GM18499 (cell line): Measurements from ENCODE around the gene PYCR2.
A peak's percentile ranks its signal among the peaks of the same experiment; 100 is the strongest.
"Not testable (repeated sequence)": the region's sequence is repeated elsewhere in the genome, so short reads cannot be mapped to it uniquely, and the experiment has no call there.

ENCODE experiments used
- ATAC-seq: cut with Tn5 transposase; IDR thresholded peaks from one replicate; pipeline ENCODE4 v1.9.1; 2021; ENCODE audit warnings: moderate number of reproducible peaks; ENCODE audit not compliant: insufficient read depth, unreplicated experiment

PYCR2 gene

GRCh38 chr1:225923692-225924555 lies at the start of gene PYCR2:
Gene PYCR2 (minus strand): TSS chr1:225924250. CDS start chr1:225924110, 140 bp downstream.
- ATAC-seq, result peak; percentile 92

- no peak for ATAC-seq
Measured at GRCh38 chr1:225973158-225973557, 49.1 kb upstream of the PYCR2 start.

- ATAC-seq, result no peak
Measured at GRCh38 chr1:225972344-225973152, 48.5 kb upstream of the PYCR2 start.

DNA sequence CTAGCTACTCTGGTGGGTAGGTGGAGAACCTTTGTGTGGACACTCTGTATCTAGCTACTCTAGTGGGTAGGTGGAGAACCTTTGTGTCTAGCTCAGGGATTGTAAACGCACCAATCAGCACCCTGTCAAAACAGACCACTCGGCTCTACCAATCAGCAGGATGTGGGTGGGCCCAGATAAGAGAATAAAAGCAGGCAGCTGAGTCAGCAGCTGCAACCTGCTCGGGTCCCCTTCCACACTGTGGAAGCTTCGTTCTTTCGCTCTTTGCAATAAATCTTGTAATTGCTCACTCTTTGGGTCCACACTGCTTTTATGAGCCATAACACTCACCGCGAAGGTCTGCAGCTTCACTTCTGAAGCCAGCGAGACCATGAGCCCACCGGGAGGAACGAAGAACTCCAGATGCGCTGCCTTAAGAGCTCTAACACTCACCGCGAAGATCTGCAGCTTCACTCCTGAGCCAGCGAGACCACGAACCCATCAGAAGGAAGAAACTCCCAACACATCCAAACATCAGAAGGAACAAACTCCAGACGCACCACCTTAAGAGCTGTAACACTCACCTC lies 46.6 kb upstream of the PYCR2 start:
- ATAC-seq, result not testable (repeated sequence)

DNA sequence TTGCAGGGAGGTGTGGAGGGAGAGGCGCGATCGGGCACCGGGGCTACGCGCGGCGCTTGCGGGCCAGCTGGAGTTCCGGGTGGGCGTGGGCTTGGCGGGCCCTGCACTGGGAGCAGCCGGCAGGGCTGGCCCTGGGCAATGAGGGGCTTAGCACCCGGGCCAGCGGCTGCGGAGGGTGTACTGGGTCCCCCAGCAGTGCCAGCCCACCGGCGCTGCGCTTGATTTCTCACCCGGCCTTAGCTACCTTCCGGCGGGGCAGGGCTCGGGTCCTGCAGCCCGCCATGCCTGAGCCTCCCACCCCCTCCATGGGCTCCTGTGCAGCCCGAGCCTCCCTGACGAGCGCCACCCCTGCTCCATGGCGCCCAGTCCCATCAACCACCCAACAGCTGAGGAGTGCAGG lies 45.7 kb upstream of the PYCR2 start:
- not testable (repeated sequence) for ATAC-seq

DNA sequence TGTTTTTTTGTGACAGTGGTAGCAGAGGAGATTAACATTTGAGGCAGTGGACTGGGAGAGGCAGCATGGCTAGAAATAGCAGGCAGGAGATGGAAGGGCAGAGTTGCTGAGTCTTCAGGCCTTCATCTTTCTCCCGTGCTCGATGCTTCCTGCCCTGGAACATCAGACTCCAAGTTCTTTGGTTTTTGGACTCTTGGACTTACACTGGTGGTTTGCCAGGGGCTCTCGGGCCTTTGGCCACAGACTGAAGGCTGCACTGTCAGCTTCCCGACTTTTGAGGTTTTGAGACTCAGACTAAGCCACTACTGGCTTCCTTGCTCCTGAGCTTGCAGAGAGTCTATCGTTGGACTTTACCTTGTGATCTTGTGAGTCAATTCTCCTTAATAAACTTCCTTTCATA lies 41.2 kb upstream of the PYCR2 start:
- no peak for ATAC-seq

DNA sequence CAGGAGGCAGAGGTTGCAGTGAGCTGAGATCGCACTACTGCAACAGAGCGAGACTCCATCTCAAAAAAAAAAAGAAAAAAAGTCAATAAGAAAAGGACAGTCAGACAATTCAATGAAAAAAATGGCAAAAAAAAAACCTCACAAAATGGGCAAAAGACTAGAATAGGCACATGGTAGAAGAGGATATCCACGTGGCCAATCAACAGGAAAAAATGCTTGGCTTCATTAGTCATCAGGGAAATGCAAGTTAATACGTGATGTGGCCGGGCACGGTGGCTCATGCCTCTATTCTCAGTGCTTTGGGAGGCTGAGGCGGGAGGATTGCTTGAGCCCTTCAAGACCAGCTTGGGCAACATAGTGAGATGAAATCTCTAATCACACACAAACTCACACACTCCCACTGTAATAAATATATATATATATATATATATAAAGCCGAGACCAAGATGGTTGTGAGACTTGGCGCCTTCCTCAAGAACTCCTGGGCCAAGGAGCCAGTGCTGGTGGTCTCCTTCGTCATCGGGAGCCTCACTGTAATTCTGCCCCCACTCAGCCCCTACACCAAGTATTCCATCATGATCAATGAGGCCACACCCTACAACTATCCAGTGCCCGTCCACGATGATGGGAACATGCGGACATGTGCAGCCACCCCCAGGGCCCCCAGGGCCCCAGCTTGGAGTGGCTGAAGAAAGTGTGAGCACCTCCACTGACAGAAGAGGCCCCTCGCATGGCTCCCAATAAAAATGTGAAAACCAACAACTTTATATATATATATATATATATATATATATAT lies 39.9 kb upstream of the PYCR2 start:
- ATAC-seq, result no peak

DNA sequence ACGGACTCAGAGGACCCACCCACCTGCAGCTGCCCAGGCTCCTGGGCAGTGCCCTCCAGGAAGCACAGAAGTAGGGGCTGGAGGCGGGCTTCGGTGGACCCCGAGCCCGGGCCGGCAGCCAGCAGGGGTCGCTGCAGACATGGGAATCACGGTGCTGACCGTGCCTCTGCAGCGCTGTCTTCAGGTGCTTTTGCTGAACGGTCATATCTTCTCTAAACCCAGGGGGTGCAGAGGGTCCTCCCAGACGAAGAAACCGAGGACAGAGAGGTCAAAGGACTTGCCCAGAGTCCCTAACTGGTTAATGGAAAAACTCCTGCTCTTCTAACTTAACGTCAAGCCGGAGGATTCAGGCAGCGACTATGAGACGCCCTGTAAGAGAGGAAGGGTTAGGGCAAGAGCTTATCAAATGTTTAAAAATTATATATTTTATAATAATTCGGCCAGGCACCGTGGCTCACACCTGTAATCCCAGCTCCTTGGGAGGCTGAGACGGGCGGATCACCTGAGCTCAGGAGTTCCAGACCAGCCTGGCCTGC lies 38.5 kb upstream of the PYCR2 start:
- ATAC-seq, result no peak

- no peak for ATAC-seq
Measured at GRCh38 chr1:225961659-225962439, 37.8 kb upstream of the PYCR2 start.

GRCh38 chr1:225958041-225958440 lies 34.0 kb upstream of the PYCR2 start:
- no peak for ATAC-seq

GRCh38 chr1:225954753-225955152 lies 30.7 kb upstream of the PYCR2 start:
- ATAC-seq, result no peak

DNA sequence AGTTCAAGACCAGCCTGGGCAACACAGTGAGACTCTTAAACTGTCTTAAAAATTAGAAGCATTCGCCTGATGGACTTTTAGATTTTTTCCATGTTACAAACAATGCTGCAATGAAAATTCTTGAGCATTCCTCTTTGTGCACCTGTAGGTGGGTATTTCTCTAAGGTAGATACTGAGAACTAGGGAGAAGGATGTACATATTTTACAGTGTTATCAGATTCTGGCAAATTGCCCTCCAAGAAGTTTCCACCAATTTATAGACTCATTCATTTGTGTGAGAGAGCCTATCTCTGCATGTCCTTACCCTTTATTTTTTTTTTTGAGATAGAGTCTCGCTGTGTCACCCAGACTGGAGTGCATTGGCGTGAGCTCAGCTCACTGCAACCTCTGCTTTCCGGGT lies 29.3 kb upstream of the PYCR2 start:
- ATAC-seq, result no peak

GRCh38 chr1:225950905-225951497 lies 27.0 kb upstream of the PYCR2 start:
- ATAC-seq, result no peak

- ATAC-seq, result no peak
Measured at GRCh38 chr1:225949041-225949440, 25.0 kb upstream of the PYCR2 start.

- no peak for ATAC-seq
Measured at GRCh38 chr1:225946803-225947202, 22.8 kb upstream of the PYCR2 start.

DNA sequence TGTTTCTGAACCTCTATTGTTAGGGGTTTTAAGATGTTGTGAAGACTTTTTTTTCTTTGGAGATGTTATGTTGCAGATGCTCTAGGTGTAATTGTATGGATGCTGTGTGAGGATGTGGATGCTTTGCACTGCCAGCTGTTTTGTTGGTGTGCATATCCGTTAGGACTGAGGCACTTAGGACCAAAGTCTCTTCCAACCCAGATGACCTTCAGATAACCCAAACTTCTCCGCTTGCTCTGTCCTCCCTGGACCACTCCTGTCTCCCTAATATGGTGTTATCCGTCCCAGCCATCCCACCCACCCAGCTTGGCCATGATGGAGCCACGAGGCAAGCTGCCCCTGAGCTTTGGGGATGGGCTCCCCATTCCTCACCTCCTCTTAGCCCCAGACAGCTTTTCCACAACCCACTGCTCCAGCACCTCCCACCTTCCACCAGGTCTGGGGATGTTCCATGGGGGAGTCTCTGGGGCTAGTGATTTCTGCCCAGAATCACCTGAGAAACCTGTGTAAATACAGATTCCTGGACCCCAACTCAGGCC lies 22.1 kb upstream of the PYCR2 start:
- ATAC-seq, result no peak

DNA sequence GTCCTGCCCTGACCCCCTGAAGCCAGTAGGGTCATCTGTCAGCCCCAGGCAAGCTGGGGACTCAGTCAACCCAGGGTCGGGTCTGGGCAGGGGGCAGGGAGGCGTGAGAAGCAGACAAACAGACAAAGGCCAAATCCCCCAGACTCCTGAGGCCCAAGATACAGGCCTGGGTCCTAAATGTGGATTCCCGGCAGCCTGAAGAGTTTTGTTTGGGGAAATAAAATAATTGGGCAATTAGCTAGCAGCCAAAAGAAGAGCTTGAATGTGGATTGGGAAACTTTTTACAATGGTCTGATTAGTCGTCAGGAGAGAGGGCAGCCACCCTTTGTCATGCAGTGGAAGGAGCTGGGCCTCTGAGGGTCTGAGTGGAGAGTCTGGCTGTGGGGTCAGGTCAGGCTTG lies 21.5 kb upstream of the PYCR2 start:
- ATAC-seq, result no peak

- no peak for ATAC-seq
Measured at GRCh38 chr1:225944951-225945350, 20.9 kb upstream of the PYCR2 start.

DNA sequence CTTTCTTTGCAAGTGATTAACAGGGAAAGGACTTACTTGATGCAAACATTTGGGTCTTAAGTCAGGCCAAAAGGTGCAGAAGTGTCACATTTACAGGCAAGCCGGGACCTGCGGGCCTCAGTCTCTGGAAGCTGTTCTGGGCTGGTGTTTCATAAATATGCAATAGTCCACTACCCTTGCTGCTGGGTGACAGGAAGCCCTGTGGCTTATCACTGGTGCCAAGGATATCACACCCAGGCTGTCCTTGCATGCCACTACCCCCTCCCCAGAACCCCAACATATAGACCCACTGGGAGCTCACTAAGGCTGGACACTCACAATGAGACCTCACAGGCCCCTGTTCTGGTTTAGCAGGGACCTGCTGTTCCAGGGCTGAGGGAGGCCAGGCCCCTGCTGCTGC lies 20.3 kb upstream of the PYCR2 start:
- ATAC-seq, result no peak
